HFF-Myc (cell line): ENCODE data around the gene ELMO1.

Experiments used
- DNase-seq: peaks from one replicate; pipeline ENCODE4 v3.0.0-alpha.2; 2011; ENCODE audit warnings: low read depth; ENCODE audit errors: extremely low read depth
- H3K4me3 ChIP-seq: replicated peaks from 2 replicates; pipeline ENCODE4 v1.5.1; 2011; ENCODE audit warnings: low read depth, mild to moderate bottlenecking, control low read depth, low read length
- CTCF ChIP-seq: IDR thresholded peaks from 2 replicates; pipeline ENCODE4 v1.5.1; 2012; ENCODE audit warnings: mild to moderate bottlenecking, low read depth, low read length, control low read depth; ENCODE audit errors: missing control alignments

Gene ELMO1

GRCh38 chr7:36855330-36855729 is 593.3 kb downstream of the ELMO1 start:
- TF ChIP-seq CTCF = no peak
- DNase-seq = no peak
- no peak overlapping the region for H3K4me3 ChIP-seq

GRCh38 chr7:36854652-36855051 is 594.0 kb downstream of the ELMO1 start:
- no peak overlapping the region for H3K4me3 ChIP-seq
- no peak for DNase-seq
- TF ChIP-seq CTCF = no peak

- TF ChIP-seq CTCF = no peak
- no peak overlapping the region for H3K4me3 ChIP-seq
- no peak for DNase-seq
Measured at GRCh38 chr7:36852931-36853330, 595.7 kb downstream of the ELMO1 start.

GRCh38 chr7:36852017-36852416 is 596.6 kb downstream of the ELMO1 start:
- no peak overlapping the region for H3K4me3 ChIP-seq
- no peak for DNase-seq
- no peak for TF ChIP-seq CTCF

- DNase-seq = no peak
- H3K4me3 ChIP-seq = no peak overlapping the region
- no peak for TF ChIP-seq CTCF
Measured at GRCh38 chr7:36851382-36851781, 597.3 kb downstream of the ELMO1 start.

GRCh38 chr7:36847946-36848345 is 600.7 kb downstream of the ELMO1 start:
- TF ChIP-seq CTCF = no peak
- H3K4me3 ChIP-seq = no peak overlapping the region
- no peak for DNase-seq

- DNase-seq = no peak
- TF ChIP-seq CTCF = no peak
- no peak overlapping the region for H3K4me3 ChIP-seq
Measured at GRCh38 chr7:36844374-36844773, 604.3 kb downstream of the ELMO1 start.
